NCI-H1694 (cell line): ENCODE measurements around the gene MOCOS.
"Not testable (repeated sequence)": the region's sequence is repeated elsewhere in the genome, so short reads cannot be mapped to it uniquely, and the experiment has no call there.

Source experiments
- DNase-seq: peaks from one replicate; lab custom pipeline; 2025; lab: John Stamatoyannopoulos, UW

The MOCOS gene

GRCh38 chr18:36200354-36200771 lies 13.1 kb downstream of the MOCOS start:
- DNase-seq: no peak

GRCh38 chr18:36201765-36202164 lies 14.5 kb downstream of the MOCOS start:
- no peak for DNase-seq

- no peak for DNase-seq
Observed at GRCh38 chr18:36203360-36203895, 16.1 kb downstream of the MOCOS start.

GRCh38 chr18:36205166-36205565 lies 17.9 kb downstream of the MOCOS start:
- DNase-seq: no peak

GRCh38 chr18:36207303-36207702 lies 20.0 kb downstream of the MOCOS start:
- no peak for DNase-seq

- DNase-seq: not testable (repeated sequence)
Observed at GRCh38 chr18:36207969-36208368, 20.7 kb downstream of the MOCOS start.

GRCh38 chr18:36211612-36212065 lies 24.3 kb downstream of the MOCOS start:
- DNase-seq: no peak

- no peak for DNase-seq
Observed at GRCh38 chr18:36212301-36213171, 25.2 kb downstream of the MOCOS start.

GRCh38 chr18:36214811-36215210 lies 27.5 kb downstream of the MOCOS start:
- DNase-seq: no peak

GRCh38 chr18:36215577-36215976 lies 28.3 kb downstream of the MOCOS start:
- no peak for DNase-seq

- DNase-seq: no peak
Observed at GRCh38 chr18:36217348-36217747, 30.1 kb downstream of the MOCOS start.

- no peak for DNase-seq
Observed at GRCh38 chr18:36229188-36229587, 41.9 kb downstream of the MOCOS start.

GRCh38 chr18:36240510-36240909 lies 53.2 kb downstream of the MOCOS start:
- not testable (repeated sequence) for DNase-seq

- no peak for DNase-seq
Observed at GRCh38 chr18:36241831-36242230, 54.5 kb downstream of the MOCOS start.

GRCh38 chr18:36247036-36247435 lies 59.7 kb downstream of the MOCOS start:
- no peak for DNase-seq

- DNase-seq: no peak
Observed at GRCh38 chr18:36249392-36249791, 62.1 kb downstream of the MOCOS start.

- DNase-seq: no peak
Observed at GRCh38 chr18:36250827-36251226, 63.5 kb downstream of the MOCOS start.

GRCh38 chr18:36255072-36255698 lies 67.9 kb downstream of the MOCOS start:
- no peak for DNase-seq

- no peak for DNase-seq
Observed at GRCh38 chr18:36256094-36256493, 68.8 kb downstream of the MOCOS start.

- DNase-seq: no peak
Observed at GRCh38 chr18:36262971-36263370, 75.7 kb downstream of the MOCOS start.

- no peak for DNase-seq
Observed at GRCh38 chr18:36264283-36264682, 77.0 kb downstream of the MOCOS start.

GRCh38 chr18:36265015-36265414 lies 77.7 kb downstream of the MOCOS start:
- DNase-seq: no peak

- DNase-seq: no peak
Observed at GRCh38 chr18:36269157-36269556, 81.9 kb downstream of the MOCOS start.
